GM21619 (cell line): Measurements from ENCODE around the gene PTPRG.
"Not testable (repeated sequence)": the region's sequence is repeated elsewhere in the genome, so short reads cannot be mapped to it uniquely, and the experiment has no call there.

ENCODE experiments used
- ATAC-seq: cut with Tn5 transposase; IDR thresholded peaks from one replicate; pipeline ENCODE4 v1.9.1; 2021; ENCODE audit not compliant: unreplicated experiment

The PTPRG gene

DNA sequence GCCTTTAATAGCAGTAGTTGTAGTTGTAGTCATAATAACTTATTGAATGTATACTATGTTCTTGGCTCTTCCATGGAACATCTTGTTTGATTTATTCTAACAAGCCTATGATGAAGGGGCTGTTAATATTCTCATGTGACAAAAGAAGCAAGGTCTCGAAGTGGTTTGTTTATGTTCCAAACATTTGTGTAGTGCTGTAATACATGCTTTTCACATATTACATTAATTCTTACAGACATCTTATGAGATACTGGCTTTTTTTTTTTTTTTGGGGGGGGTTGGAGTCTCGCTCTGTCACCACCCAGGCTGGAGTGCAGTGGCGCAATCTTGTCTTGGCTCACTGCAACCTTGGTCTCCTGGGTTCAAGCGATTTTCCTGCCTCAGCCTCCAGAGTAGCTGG, 252.3 kb downstream of the PTPRG start:
- no peak for ATAC-seq

DNA sequence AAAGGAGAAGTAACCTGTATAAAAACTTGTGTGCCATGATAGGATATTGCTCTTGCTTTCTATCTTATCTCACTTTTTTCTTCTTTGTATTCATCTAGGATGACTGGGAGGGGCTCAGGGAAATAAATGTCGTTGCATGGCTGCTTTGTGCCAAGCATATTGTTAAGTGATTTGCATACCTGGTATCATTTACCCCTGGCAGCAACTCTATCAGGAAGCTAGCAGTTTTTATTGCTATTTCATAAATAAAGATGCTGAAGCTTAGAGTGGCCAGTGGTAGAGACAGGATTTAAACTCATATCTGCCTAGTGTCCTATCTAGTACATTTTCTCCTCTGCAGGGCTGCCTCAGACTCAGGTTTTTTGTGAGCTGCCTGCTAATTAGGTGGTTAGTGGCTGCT, 253.3 kb downstream of the PTPRG start:
- no peak for ATAC-seq

DNA sequence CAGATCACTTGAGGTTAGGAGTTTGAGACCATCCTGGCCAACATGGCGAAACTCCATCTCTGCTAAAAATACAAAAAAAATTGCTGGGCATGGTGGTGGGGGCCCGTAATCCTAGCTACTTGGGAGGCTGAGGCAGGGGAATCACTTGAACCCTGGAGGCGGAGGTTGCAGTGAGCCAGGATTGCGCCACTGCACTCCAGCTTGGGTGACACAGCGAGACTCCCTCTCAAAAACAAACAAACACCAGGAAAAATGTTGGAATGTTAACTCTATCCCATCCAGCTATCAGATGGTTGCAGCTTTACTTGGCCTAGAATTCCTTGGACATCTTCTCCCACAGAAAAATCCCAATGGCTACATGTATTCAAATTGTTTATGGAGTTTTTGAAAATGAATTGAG, 254.9 kb downstream of the PTPRG start:
- ATAC-seq, result not testable (repeated sequence)

DNA sequence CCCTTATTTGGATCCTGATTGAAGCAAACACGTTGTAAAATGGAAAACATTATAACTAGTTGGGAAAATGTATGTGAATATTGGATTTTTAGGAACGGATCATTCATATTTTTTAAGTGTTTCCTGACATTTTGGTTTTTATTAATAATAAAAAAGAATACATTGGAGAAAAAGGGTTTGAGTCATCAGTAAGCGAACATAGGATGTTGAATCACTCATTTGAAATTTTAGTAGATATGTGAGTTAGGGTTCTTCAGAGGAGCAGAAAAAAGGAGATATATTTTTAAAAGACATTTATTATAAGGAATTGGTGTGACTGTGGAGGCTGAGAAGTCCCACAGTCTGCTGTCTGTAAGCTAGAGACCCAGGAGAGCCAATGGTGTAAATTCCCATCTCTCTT, 258.5 kb downstream of the PTPRG start:
- no peak for ATAC-seq

DNA sequence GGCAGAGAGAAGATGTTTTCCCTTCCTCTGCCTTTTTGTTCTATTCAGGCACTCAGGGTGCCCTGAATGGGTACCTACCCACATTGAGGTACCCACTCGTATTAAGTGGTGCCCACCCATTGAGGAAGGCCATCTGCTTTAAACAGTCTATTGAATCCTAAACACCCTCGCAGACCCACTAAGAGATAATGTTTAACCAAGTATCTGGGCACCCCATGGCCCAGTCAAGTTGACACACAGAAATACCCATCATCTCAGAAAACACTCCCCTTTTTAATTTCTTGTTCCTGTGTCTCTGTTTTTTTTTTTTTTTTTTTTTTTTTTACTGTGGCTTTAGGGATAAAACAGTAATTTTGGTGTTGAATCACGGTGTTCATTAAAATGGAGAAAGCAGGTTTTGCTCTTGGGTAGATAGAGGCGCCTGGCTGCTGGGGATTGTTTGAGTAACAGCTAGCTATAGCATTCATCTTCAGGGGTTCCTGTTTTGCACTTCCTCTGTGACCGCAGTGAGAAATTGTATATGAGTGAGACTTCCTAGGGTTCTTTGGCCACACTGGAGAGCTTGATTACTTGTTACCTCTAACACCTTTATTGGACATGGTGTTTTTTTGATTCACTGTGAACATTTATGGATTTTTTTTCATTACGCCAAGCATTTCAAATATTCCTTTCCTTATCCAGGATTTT, 259.1 kb downstream of the PTPRG start:
- ATAC-seq, result no peak

DNA sequence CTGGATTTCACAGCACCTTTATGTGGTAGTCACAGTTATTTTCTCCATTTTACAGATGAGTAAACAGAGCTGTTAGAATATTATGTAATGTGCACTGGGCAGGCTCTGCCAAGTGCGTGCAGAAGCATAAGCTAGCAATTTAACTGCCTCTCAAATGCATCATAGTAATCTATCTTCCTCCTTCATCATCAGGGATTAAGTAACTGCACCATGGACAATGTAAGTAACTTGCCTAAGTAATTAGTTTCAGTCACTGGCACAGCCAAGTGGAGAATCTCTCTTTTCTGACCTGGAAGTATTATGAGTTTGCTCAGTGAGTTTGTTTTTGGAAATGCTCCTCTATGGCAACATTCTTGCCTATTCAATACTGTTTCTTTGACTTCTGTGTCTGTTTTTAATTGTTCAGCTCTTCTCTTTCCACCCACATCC, 260.5 kb downstream of the PTPRG start:
- no peak for ATAC-seq

DNA sequence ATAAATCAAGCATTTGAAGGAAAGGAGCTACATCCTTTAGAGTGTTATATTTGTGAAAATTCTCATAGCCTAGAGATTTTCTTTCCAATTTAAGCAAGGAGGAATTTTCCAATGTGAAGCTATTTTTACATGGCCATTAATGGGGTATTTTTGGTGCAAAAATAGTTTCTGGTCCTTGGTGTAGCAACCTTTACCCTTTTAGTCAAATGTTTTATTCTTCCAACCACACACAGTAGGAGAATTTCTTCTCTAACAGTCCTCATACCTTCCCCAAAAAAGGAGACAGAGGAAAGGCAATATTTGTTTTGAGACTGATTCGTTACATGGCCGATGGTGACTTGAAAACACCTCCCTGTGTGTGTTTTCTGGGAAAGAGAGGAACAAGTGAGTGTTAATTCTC, 261.2 kb downstream of the PTPRG start:
- ATAC-seq, result no peak

DNA sequence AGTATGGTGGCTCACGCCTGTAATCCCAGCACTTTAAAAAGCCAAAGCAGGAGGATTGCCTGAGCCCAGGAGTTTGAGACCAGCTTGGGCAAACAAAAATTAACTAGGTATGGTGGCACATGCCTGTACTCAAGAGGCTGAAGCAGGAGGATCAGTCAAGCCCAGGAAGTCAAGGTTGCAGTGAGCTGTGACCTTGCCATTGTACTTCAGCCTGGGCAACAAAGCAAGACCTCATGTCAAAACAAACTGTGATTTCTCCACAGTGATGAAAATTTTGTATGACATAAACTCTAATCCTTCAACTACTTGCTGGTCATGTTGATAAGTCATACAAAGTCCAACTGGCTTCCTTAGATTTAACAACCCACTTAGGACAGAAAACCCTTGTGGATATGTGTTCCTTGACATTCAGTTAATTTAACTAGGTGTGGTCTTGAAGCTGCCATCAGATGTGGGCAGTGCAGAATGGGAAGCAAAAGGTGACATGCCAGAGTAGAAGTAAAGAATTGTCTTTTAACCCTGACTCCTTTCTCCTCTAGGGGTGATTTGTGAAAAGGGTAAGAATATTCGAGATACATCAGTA, 263.3 kb downstream of the PTPRG start:
- no peak for ATAC-seq

DNA sequence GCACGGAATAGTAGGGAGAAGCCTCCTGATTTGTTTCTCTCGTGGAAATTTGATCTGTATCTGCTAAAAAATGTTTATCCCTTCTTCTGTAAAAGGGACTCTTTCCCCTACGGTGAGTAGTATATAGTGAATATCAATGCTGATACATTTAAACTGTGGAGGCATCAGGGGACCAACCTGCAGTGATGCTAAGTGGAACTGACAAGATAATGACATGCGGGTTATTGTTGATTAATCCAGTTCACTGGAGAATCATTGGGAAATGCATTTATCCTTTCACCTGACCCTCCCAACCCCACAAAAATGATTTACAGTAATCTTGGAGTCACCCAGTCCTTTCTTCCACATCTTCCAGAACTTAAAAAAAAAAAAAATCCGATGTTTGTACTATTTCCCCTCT, 264.8 kb downstream of the PTPRG start:
- no peak for ATAC-seq

DNA sequence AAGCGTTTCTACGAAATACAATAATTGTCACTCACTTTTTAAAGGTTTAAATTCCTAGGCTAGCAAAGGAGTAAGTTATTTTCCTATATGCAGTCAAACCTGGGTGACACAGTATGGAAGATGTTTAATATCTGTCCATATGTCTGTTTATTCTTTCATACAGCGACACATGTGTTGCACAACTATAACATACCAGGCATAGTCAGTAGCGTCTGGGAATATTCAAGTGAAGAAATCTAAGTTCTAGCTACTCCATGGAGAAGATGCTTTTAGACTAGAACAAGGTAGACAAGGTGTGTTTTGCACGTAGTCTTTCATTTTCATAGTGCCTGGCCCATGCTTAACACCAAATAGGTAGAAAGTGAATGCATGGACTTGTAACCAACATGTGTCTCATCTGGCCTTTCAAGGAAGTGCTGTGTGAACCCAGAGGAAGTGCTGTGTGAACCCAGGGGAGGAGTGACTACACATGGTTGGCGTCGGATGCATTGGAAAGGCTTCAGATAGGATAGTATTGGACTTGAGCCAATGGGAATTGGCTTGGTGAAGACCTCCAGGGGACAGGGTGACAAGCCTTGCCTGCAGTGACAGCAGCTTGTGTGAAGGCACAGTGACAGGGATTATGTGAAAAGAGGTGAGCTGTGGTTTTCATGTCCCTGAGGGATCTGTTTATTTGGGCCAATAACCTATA, 267.0 kb downstream of the PTPRG start:
- no peak for ATAC-seq

DNA sequence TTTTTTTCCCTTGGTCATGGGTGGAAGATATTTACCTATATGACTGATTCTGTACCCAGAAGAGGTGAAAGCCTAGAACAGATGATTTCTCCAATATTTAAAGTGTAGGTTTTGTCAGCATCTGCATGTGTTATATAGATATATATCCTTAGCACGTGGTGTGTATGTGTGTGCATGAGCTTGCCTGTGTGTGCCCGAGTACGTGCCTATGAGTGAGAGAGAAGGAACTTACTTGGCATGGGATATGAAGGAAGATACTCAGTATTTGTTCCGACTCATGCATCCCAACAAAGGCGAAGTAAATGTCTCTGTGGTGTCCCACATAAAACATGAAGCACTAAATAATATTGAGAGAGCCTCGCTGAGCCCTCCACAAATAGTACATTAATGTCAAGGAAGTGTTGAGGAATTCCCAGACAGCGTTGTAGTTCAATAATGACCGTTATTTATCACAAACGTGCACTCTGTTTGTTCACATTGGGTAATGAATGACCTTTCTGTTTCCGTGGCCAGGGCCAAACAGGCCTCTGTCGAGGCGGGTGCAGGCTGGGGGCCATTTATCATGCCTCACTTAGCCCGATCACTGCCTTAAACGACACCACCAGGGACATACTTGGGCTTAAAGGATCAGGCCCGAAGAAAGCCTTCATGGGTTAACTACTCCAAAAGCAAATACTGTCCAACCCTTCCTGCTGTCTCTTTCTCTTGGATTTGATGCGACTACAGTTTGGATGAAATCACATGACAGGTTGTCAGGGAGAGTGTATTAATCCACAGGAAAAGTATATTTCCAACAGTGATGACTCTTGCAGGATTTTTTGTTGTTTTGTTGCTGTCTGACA, 267.7 kb downstream of the PTPRG start:
- no peak for ATAC-seq

DNA sequence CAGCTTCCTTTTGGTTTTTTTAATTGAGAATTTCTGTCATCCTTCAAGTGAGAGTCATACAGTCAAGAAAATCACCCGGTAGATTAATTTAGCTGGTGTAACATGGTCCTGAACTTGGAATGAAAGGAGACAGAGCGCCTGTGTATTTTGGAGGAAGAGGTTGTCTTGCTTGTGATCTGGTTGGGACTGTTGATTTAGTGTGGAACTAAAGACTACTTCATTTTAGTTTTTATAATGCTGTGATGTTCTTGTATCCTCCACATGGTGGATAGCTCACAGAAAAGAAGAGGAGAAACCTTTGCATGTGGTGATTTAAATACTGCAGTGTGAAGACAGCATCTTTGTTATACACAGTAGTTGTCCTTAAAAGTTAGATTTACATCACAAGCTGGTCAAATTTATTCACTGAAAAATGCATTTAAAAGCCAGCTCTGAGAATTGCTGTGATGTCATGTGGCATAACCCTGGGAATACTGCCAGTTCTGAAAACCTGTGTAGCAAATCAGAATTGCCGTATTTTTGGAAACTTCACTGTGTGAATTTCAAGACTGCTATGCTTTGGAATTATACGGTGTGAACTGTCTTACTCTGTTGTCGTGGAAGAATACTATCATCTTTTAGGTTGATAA, 268.5 kb downstream of the PTPRG start:
- ATAC-seq, result no peak

DNA sequence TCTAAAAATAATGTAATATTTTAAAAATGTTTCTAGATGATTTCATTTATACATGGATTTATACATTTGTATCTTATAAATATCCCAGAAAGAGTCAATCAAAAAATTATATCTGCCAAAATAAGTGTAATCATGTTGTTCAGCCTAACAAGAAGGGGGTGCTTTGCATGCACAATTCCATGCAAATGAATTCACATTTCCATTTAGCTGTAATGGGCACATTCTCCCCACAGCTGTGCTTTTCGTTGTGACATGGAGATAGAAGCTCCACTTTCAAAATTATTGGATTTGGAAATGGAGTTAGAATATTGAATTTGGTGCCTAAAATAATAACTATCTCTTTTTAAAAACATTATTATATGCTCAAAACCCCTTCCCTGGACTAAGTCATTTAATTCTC, 270.6 kb downstream of the PTPRG start:
- no peak for ATAC-seq

DNA sequence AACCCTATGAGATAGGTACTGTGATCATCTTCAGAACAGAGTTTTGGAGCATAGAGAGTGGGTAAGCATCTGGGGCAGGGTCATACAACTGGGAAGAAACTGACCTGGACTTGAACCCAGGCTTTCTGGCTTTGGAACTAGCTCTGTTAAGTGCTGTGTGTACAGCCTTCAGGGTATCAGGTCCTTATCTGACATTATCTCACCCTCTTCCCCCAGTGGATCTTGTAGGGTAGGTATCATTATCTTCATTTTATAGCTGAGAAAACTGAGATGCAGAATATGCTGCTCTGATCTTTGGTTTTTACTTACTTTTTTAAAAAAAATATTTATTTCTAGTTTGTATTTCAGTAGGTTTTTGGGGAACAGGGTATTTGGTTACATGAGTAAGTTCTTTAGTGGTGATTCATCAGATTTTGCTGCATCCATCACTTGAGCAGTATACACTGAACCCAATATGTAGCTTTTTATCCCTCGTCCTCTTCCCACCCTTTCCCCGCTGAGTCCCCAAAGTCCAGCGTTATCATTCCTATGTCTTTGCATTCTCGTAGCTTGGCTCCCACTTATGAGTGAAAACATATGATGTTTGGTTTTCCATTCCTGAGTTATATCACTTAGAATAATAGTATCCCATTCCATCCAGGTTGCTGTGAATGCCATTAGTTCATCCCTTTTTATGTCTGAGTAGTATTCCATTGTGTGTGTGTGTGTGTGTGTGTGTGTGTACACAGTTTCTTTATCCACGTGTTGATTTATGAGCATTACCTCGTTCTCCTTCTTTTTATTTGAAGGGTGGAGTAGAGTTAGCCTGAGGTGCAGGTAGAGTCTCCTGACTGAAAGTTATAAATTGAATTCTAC, 271.2 kb downstream of the PTPRG start:
- no peak for ATAC-seq

DNA sequence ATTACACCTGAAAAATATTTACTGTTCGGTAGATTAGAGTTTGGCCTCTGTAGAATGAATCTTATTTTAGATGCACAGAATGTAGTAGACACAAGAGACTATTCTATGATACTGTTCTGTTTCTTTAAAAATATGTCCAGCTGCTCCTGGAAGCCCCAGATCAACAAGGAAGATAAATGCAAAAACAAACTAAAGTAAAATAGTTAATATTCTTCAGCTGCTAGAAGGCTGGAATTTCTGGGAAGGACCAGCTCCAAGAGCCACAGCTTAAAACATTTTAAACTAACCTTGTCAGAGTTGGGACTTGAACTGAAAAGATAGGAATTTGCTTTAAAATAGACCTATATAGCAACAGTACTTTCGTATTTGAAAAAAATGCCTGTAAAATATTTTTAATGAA, 277.9 kb downstream of the PTPRG start:
- no peak for ATAC-seq

DNA sequence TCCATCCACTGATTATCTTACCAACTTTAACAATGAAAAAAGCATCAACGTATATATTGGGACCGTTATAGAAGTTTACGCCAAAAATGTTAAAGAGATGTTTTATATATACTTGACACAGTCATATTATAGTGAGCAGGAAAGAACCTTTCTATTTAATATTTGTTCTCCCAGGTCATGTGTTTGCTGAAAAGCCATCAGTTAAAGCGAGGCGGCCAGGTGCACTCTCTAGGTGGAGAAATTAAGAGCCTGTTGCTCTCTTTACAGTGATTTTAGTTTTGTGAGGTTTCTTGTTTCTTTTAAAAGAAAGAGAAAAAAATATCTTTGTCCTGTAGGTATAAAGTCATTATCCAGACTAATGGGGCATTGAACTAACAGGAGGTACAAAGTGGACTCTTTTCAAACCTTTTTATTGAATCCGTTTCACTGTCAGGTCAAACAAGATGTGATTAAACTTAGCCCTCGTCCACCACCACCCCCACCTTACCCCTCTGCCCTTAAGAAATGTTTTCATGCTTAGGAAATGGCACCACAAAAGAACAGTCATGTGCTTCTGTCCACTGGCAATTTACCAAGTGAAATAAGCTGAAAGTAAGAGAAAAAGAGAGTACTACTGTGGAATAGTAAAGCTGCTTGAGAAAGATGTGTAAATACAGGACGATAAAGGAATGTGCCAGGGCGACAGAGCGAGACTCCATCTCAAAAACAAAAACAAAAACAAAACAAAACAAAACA, 279.9 kb downstream of the PTPRG start:
- no peak for ATAC-seq

DNA sequence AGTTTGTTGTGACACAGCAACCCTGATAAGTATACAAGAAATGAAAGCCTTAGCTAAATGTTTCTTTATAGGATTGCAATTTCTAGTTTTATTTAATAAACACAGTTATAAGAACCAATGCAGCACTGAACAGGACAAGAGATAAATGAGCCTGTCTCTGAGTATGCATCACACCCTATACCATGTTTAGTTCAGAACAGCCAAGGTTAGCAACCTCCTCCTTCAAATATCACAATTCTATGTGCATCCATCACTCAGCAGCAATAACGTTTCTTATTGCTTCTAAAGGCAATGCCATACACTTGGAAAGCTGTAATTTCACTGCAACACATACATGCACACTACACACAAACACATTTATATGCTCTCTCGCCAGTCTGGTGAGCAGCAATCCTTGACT, 280.6 kb downstream of the PTPRG start:
- no peak for ATAC-seq

DNA sequence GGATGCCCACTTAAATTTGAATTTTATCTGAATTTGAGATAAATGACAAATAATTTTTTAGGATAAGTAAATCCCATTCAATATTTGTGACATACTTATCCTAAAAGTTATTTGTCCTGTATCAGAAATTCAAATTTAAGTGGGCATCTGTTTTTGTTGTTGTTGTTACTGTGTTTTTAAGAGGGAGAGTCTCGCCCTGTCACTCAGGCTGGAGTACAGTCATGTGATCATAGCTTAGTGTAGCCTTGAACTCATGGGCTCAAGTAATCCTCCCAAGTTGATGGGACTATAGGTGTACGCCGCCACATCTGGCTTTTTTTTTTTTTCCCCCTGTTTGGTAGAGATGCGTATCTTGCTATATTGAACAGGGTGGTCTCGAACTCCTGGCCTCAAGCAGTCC, 283.0 kb downstream of the PTPRG start:
- ATAC-seq, result no peak

DNA sequence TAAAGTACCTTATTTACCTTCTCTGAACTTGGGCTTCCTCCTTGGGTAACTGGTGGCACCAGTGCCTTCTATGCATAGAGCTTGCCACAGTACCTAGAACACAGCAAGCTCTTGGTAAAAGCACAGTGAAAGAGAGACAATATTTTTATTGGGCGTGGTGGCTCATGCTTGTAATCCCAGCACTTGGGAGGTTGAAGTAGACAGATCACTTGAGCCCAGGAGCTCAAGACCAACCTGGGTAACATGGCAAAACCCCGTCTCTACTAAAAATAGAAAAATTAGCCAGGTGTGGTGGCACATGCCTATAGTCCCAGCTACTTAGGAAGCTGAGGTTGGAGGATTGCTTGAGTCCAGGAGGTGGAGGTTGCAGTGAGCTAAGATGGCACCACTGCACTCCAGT, 285.1 kb downstream of the PTPRG start:
- ATAC-seq, result no peak
